LNCaP clone FGC (cell line): Measurements from ENCODE around the gene SPZ1.
"Not testable (repeated sequence)": the region's sequence is repeated elsewhere in the genome, so short reads cannot be mapped to it uniquely, and the experiment has no call there.

Source experiments
- DNase-seq: peaks from one replicate; pipeline ENCODE4 v3.0.0-alpha.2; 2011; ENCODE audit warnings: low read depth
- H3K4me3 ChIP-seq: 2 replicates; pipeline ENCODE4 v1.5.1; 2011; ENCODE audit warnings: mild to moderate bottlenecking, low read depth, low read length, control low read depth
- TF ChIP-seq, protein P1 (sequence below): IDR thresholded peaks from 2 replicates; pipeline ENCODE4 v1.5.1; 2012; ENCODE audit warnings: mild to moderate bottlenecking; ENCODE audit not compliant: control insufficient read depth, insufficient read depth; ENCODE audit errors: extremely low read depth

Gene SPZ1

GRCh38 chr5:80288177-80288576 is 31.6 kb upstream of the SPZ1 start:
- no peak for DNase-seq
- TF ChIP-seq, protein P1, sequence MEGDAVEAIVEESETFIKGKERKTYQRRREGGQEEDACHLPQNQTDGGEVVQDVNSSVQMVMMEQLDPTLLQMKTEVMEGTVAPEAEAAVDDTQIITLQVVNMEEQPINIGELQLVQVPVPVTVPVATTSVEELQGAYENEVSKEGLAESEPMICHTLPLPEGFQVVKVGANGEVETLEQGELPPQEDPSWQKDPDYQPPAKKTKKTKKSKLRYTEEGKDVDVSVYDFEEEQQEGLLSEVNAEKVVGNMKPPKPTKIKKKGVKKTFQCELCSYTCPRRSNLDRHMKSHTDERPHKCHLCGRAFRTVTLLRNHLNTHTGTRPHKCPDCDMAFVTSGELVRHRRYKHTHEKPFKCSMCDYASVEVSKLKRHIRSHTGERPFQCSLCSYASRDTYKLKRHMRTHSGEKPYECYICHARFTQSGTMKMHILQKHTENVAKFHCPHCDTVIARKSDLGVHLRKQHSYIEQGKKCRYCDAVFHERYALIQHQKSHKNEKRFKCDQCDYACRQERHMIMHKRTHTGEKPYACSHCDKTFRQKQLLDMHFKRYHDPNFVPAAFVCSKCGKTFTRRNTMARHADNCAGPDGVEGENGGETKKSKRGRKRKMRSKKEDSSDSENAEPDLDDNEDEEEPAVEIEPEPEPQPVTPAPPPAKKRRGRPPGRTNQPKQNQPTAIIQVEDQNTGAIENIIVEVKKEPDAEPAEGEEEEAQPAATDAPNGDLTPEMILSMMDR = no peak
- H3K4me3 ChIP-seq = no peak overlapping the region

- TF ChIP-seq, protein P1 = no peak
- no peak for DNase-seq
- H3K4me3 ChIP-seq = no peak overlapping the region
These were observed 30.5 kb upstream of the SPZ1 start for GRCh38 chr5:80289320-80289719.

DNA sequence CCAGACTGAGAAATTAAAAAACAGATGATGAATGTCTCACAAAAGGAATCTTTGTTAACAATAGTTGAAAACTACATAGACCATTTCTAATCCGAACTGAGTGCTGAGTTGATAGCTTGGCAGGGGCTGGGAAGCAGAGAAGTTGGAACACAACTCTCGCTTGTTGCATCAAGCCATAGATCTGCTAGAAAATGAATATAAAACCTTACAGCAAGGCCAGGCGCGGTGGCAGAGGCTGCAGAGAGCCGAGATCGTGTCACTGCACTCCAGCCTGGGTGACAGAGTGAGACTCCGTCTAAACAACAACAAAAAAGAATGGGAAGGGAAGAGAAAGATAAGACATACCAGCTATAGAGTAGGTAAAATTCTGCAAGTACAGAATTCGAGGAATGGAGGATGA is 28.0 kb upstream of the SPZ1 start:
- DNase-seq = no peak
- H3K4me3 ChIP-seq = no peak overlapping the region
- TF ChIP-seq, protein P1 = no peak

GRCh38 chr5:80296121-80296520 is 23.7 kb upstream of the SPZ1 start:
- DNase-seq = no peak
- TF ChIP-seq, protein P1 = no peak
- no peak overlapping the region for H3K4me3 ChIP-seq

DNA sequence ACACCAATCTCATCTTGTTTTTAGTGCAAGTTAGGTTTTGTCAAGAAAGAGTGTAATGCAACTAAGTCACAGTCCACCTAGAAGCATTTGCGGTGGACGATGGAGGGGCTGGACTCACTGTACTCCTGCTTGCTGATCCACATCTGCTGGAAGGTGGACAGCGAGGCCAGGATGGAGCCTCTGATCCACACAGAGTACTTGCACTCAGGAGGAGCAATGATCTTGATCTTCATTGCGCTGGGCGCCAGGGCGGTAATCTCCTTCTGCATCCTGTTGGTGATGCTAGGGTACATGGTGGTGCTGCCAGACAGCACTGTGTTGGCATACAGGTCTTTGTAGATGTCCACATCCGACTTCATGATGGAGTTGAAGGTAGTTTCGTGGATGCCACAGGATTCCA is 20.2 kb upstream of the SPZ1 start:
- no peak overlapping the region for H3K4me3 ChIP-seq
- DNase-seq = no peak
- TF ChIP-seq, protein P1 = no peak

- TF ChIP-seq, protein P1 = no peak
- H3K4me3 ChIP-seq = no peak overlapping the region
- DNase-seq = no peak
These were observed 19.7 kb upstream of the SPZ1 start for GRCh38 chr5:80300125-80300524.

- DNase-seq, H3K4me3 ChIP-seq: not testable (repeated sequence)
These were observed 19.0 kb upstream of the SPZ1 start for GRCh38 chr5:80300796-80301195.

- DNase-seq, H3K4me3 ChIP-seq: not testable (repeated sequence)
These were observed 18.5 kb upstream of the SPZ1 start for GRCh38 chr5:80301342-80301741.
